22Rv1 (cell line): Measurements from ENCODE around the gene QSOX2.

Experiments used
- H3K27ac ChIP-seq: fragments of 450-650 bp; 2 replicates; pipeline ENCODE4 v1.5.1; 2017
- CTCF ChIP-seq: fragments of 450-650 bp; IDR thresholded peaks from 2 replicates; pipeline ENCODE4 v1.5.1; 2017; ENCODE audit warnings: mild to moderate bottlenecking
- ZFX ChIP-seq: fragments of 450-650 bp; IDR thresholded peaks from 2 replicates; pipeline ENCODE4 v1.6.1; 2017; ENCODE audit warnings: antibody characterized with exemption, borderline replicate concordance

The QSOX2 gene

GRCh38 chr9:136261686-136262430, 16.2 kb upstream of the QSOX2 start:
- TF ChIP-seq CTCF (no peak), ZFX (no peak)
- no peak overlapping the region for H3K27ac ChIP-seq

GRCh38 chr9:136260936-136261472, 15.4 kb upstream of the QSOX2 start:
- no peak for TF ChIP-seq ZFX
- TF ChIP-seq CTCF: no peak
- no peak overlapping the region for H3K27ac ChIP-seq

- no peak overlapping the region for H3K27ac ChIP-seq
- TF ChIP-seq CTCF (no peak), ZFX (no peak)
Observed at GRCh38 chr9:136260521-136260920, 14.9 kb upstream of the QSOX2 start.

- no peak overlapping the region for H3K27ac ChIP-seq
- no peak for TF ChIP-seq ZFX
- TF ChIP-seq CTCF: no peak
Observed at GRCh38 chr9:136259836-136260235, 14.2 kb upstream of the QSOX2 start.

GRCh38 chr9:136259517-136259813, 13.9 kb upstream of the QSOX2 start:
- TF ChIP-seq CTCF: no peak
- TF ChIP-seq ZFX: no peak
- H3K27ac ChIP-seq: no peak overlapping the region

GRCh38 chr9:136258786-136259516, 13.3 kb upstream of the QSOX2 start:
- TF ChIP-seq ZFX (no peak), CTCF (no peak)
- no peak overlapping the region for H3K27ac ChIP-seq

- H3K27ac ChIP-seq: no peak overlapping the region
- TF ChIP-seq CTCF (no peak), ZFX (no peak)
Observed at GRCh38 chr9:136258299-136258625, 12.7 kb upstream of the QSOX2 start.
